HFFc6 (cell line): ENCODE results near the gene S1PR1. TPM values are rescaled to one million over a fixed set of nuclear protein-coding genes. Genes with fewer than 3 reads are reported as not detected.

Experiments
- DNase-seq: peaks from one replicate; pipeline ENCODE4 v3.0.0-alpha.2; 2018
- H3K27ac Mint-ChIP-seq: 2 replicates; pipeline ENCODE4 v1.8.0; 2020; ENCODE audit warnings: mild to moderate bottlenecking, mixed read lengths
- H3K27me3 Mint-ChIP-seq: 2 replicates; pipeline ENCODE4 v1.8.0; 2021; ENCODE audit warnings: mild to moderate bottlenecking, moderate library complexity, mixed read lengths; ENCODE audit not compliant: insufficient read depth
- H3K36me3 Mint-ChIP-seq: 2 replicates; pipeline ENCODE4 v1.8.0; 2021; ENCODE audit warnings: low read depth, mixed read lengths
- H3K4me1 Mint-ChIP-seq: 2 replicates; pipeline ENCODE4 v1.8.0; 2020; ENCODE audit warnings: low read depth, mixed read lengths
- H3K4me3 Mint-ChIP-seq: 2 replicates; pipeline ENCODE4 v1.8.0; 2020; ENCODE audit warnings: mild to moderate bottlenecking, moderate library complexity, mixed read lengths
- H3K9me3 Mint-ChIP-seq: 2 replicates; pipeline ENCODE4 v1.8.0; 2020; ENCODE audit warnings: mild to moderate bottlenecking, mixed read lengths
- CTCF ChIP-seq: fragments of 200-600 bp; sonication (generic); IDR thresholded peaks from 2 replicates; pipeline ENCODE4 v1.5.0; 2021; ENCODE audit warnings: antibody characterized with exemption, mild to moderate bottlenecking
- total RNA-seq, 6 experiments: library from RNA; stranded (reverse); fragmentation: NEBNext Ultra II Directional; extraction: Animal tissue kit (Norgen Biotek cat#: 25700); gene quantifications; 2 replicates in 1 of 6; 3 replicates in 5 of 6; pipeline ENCODE4 v1.2.3, GENCODE V29; 2021

S1PR1 gene
- total RNA-seq, 6 experiments from 2014 or later: 6.0 to 10.2 (median 8.9) TPM

DNA sequence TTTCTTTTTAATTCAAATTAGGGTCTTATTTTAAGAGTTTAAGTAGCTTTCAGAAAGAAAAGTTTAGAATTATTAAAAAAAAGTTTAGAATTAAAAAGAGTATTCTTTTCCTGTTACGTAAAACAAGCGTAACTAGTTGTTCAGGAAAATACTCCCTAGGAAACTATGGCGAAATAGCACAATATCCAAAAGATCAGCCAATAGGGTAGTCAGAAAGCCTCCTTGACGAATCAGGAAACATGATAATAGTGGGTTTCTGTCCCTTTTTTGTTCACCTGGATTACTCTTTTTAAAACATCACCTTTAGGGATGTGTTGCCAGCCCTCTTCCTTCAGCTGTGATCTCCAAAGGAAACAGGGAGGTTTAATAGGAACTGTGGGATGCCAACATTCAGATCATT, 25.2 kb downstream of the S1PR1 start:
- TF ChIP-seq CTCF: no peak
- Mint-ChIP-seq H3K27ac (no peak overlapping the region), H3K4me3 (no peak overlapping the region), H3K27me3 (peaks cover 3% of the 10 kb centered on the region), H3K4me1 (peaks cover 72% of the 10 kb centered on the region), H3K9me3 (no peaks in the 10 kb centered on the region), H3K36me3 (no peaks in the 10 kb centered on the region)
- DNase-seq: no peak

DNA sequence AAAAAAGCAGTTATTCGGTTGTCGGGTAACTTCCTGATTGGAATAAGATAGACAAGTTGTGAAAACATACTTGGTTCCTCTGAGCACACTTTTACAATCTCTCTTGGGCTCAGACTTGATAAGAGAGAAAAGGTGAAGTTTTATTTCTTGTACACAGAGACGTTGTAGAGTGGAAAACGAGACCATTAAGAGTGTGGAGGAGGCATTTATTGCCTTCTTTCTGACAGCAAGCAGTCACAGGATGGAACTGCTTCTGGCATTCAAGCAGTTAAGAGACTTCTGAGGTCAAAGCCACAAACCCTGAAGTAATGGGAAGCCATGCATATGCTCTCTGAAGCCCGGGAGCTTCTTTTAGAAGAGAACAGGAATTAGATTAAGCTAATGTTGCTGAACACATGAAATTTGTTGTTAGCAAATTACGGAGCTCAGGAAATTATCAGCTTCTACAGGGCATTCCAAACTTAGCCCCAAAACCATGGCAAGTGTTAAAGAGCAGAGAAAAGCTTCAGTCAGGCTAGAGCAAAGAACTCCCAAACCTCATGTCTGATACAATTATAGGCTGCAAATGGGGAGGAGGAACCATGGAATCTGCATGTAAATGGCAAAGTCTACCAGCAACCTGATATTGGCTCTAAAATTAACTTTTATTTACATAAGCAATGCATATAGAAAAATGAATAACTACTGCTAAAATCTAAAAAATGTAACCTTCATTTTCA, 26.0 kb downstream of the S1PR1 start:
- Mint-ChIP-seq H3K9me3 (no peaks in the 10 kb centered on the region), H3K27ac (no peak overlapping the region), H3K27me3 (peaks cover 3% of the 10 kb centered on the region), H3K36me3 (no peaks in the 10 kb centered on the region), H3K4me3 (no peak overlapping the region), H3K4me1 (peaks cover 66% of the 10 kb centered on the region)
- no peak for TF ChIP-seq CTCF
- no peak for DNase-seq

DNA sequence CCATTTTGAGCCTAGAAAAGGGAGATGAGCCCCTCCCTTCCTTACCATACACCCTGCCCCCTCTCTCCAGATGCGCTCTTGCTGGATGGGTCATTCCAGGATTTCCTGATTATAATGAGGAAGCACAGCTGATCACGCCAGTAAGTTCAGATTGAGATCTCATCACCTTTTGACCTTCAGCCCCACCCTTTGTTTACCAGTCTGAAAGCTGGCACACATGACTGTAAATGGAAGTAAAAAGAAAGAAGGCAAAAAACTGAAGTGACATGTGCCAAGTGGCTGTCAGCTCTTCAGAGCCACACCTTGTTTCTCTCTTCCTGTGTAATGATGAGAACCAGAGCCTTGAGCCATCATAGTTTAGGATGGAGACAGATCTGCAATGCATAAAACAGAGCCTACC, 27.9 kb downstream of the S1PR1 start:
- no peak for DNase-seq
- TF ChIP-seq CTCF: no peak
- H3K4me3 Mint-ChIP-seq: no peak overlapping the region
- H3K27me3 Mint-ChIP-seq: peaks cover 3% of the 10 kb centered on the region; the same call in 1 of the 2 replicates
- no peak overlapping the region for H3K27ac Mint-ChIP-seq
- H3K36me3 Mint-ChIP-seq: no peaks in the 10 kb centered on the region
- peaks cover 47% of the 10 kb centered on the region for H3K4me1 Mint-ChIP-seq
- no peaks in the 10 kb centered on the region for H3K9me3 Mint-ChIP-seq

DNA sequence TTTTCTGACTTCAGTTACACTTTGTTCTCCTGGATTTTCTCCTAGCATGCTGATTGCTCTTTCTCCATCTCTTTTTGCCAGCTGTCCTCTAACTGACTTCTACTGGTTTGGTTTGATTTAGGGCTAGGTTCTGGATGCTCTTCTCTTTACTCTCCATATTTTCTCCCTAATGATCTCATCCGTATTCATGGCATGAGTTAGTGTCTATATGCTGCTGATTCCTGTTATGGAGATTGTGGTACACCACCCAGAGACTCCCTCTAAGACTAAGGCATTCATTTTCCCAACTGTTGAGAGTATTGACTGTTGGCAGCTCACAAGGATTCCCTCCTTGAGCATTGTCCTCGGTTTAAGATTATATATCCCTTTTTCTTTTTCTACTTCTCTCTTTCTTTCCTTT, 28.9 kb downstream of the S1PR1 start:
- no peak for DNase-seq
- Mint-ChIP-seq H3K4me1 (peaks cover 37% of the 10 kb centered on the region), H3K36me3 (no peaks in the 10 kb centered on the region), H3K9me3 (no peaks in the 10 kb centered on the region), H3K27me3 (peaks cover 3% of the 10 kb centered on the region; the same call in 1 of the 2 replicates), H3K27ac (no peak overlapping the region), H3K4me3 (no peak overlapping the region)
- TF ChIP-seq CTCF: no peak

- no peak for DNase-seq
- Mint-ChIP-seq H3K4me3 (no peak overlapping the region), H3K27me3 (peaks cover 3% of the 10 kb centered on the region; the same call in 1 of the 2 replicates), H3K4me1 (peaks cover 24% of the 10 kb centered on the region), H3K9me3 (no peaks in the 10 kb centered on the region), H3K27ac (no peak overlapping the region), H3K36me3 (no peaks in the 10 kb centered on the region)
- no peak for TF ChIP-seq CTCF
Observed at GRCh38 chr1:101267082-101267481, 30.3 kb downstream of the S1PR1 start.
